CD4-positive, alpha-beta T cell treated with Interleukin-4 for 1 hour (primary cell): ENCODE measurements around the gene GNG3.
"Not testable (repeated sequence)": the region's sequence is repeated elsewhere in the genome, so short reads cannot be mapped to it uniquely, and the experiment has no call there.

ENCODE experiments used
- DNase-seq, 2 donors: peaks; one replicate each; pipeline ENCODE4 v3.0.0-alpha.2; 2020 to 2022

Gene GNG3

DNA sequence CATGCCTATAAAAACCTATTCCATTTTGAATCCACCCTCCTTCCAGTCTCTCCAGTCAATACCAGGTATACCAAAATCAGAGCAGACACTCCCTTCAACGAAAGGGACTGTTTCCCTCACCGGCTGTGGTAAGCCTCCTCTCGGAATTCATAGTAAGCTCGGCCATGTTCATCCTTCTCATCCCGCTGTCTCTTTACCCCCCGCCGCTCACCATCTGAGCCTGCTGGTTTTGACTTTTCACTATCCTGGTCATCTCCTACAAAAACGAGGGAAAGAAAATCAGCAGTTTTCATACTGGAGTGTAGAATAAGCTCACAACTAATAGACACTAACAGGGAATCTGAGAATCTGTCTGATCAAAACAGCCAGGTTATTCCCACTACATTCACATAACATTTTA, 16.7 kb downstream of the GNG3 start:
- DNase-seq = no peak

GRCh38 chr11:62725646-62726045, 18.2 kb downstream of the GNG3 start:
- DNase-seq = no peak

- DNase-seq = no peak
These were observed 18.9 kb downstream of the GNG3 start for GRCh38 chr11:62726156-62726914.

- no peak for DNase-seq
These were observed 19.4 kb downstream of the GNG3 start for GRCh38 chr11:62726915-62727164.

DNA sequence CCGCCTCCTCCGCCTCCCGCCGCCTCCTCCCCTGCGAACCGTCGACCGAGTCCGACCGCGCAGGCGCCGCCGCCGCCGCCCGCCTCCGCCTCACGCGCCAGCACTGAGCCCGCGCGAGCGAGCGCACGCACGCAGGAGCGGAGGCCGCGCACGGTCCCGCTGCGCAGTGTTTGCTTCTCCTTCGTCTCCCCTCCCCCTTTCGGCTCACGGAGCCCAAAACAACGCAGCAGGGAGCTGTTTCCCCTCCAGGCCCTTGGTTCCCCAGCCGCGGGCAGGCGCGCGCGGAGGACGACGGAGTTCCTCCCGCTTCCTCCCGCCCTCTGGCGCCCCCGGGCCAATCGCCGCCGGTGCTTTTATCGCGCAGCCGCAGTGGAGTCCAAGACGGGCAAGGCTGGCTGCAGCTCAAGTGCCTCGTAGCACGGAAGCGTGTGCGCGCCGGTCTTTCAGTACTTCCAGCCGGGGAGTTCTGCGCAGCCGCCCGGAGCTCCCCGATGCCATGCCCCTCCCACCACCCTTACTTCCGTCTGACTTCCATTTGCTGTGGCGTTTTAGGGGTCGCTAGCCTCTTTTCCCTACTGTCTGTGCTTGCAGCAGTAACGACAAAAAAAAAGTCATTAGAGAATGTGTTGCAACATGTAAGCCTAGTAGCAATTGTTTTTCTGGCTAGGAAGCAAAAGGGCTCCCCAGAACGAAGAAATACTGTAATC, 19.8 kb downstream of the GNG3 start, which contains the start of gene HNRNPUL2:
HNRNPUL2 (minus strand) TSS at position 293 of the 707 bp plus-strand sequence. CDS start 301 bp downstream, outside the sequence.
- DNase-seq = peak; percentile 99

DNA sequence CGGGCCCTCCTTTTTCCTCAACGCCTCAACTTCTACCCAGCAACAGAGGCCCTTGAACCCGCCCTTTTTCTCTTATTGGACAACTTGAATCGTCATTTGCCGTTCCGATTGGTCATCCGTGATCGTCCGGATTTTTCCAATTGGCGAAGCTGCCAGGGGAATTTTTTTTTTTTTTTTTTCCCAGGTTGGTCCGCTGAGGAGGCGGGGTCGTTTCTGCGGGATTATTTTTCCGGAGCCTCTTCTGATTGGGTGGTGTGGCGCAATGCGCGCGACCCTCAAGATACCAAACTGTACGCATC, 20.3 kb downstream of the GNG3 start:
- peak; percentile 93 to 97 for DNase-seq

DNA sequence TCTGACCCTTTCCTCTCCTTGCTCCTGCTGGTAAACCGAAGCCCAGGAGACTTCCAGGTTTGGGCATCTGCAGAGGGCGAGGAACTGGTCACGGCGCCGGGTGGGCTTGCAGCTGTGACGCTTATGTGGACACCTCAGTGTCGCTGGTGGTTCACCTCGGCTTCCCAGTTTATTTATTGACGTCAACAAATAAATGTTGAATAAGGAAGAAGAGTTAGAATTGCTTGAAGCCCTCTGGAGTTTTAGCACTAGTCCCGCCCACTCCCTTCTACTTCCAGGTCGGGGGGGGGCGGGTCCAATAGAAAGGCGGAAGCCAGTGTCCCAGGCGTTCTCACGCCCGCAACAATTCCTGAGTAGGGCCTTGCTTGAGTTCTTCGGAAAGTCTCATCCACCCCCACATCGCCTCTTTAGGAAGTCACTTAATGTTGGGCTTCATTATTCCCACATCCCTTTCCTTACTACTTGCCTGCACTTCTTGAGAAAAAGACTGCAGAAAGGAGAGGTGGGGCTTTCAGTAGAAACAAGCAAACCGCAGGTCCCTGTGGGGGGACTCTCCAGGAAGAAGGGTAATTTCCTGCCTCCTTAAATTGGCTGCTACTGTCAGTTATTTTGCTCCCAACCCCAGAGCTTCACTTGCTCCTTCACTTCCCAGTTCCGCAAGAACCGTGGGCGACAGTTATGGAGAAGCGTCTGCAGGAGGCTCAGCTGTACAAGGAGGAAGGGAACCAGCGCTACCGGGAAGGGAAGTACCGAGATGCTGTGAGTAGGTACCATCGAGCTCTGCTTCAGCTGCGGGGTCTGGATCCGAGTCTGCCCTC, 20.9 kb downstream of the GNG3 start, which contains the start of gene TTC9C:
TTC9C (plus strand) TSS at position 316 of the 818 bp plus-strand sequence; CDS start at position 679, 363 bp downstream.
- peak; percentile 86 to 87 for DNase-seq

DNA sequence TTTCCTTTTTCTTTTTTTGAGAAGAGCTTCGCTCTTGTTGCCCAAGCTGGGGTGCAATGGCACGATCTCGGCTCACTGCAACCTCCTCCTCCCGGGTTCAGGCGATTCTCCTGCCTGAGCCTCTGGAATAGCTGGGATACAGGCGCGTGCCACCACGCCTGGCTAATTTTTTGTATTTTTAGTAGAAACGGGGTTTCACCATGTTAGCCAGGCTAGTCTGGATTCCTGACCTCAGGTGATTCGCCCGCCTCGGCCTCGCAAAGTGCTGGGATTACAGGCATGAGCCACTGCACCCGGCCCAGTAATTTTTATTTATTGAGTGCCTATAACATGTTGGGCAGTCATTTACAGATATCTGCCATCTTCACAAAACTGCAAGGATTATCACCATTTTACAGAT, 22.6 kb downstream of the GNG3 start:
- DNase-seq = not testable (repeated sequence)

DNA sequence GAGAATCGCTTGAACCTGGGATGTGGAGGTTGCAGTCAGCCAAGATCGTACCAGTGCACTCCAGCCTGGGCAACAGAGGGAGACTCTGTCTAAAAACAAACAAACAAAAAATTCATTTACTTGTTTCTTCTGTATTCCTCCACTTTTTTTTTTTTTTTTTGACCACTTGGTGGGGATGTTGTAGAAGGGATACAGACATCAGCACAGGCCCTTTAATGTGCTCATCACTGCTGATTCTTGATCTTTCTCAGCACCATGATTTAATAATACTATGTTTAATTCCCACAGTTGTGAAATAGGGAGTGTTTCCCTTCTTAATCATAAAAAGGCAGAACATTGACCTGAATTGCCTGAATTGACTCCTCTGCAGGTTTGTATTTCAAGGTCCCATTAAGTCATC, 25.4 kb downstream of the GNG3 start:
- DNase-seq = no peak

GRCh38 chr11:62737196-62737595, 29.7 kb downstream of the GNG3 start:
- no peak for DNase-seq

GRCh38 chr11:62747475-62748160, 40.1 kb downstream of the GNG3 start:
- no peak for DNase-seq

- not testable (repeated sequence) for DNase-seq
These were observed 42.5 kb downstream of the GNG3 start for GRCh38 chr11:62749931-62750330.

DNA sequence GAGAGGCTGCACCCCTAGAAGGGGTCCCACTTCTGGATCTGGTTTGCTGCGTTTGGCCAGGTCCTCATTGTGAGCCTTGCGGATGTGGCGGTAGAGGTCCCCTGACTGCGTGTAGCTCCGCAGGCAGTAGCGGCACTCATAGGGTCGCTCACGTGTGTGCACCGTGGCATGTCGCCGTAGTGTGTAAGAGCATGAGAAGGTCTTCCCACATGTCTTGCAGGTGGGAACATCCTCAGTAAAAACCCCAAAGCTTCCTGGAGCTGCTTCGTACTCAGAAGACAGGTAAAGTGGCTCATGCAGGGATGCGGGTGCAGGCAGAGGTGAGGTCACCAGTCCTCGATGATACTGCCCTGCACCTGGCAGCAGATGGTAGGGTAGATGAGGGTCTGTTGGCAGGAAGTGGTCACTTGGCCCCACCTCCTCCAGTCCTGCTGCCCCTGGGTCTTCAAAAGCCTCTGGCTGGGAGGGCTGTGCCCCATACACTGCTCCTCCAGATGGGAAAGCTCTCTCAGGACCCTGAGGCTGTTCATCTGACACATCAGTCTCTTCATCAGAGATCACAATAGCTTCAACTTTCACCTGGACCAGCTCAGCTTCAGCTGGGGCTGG, 44.8 kb downstream of the GNG3 start:
- no peak for DNase-seq

GRCh38 chr11:62752994-62753735, 45.7 kb downstream of the GNG3 start:
- no peak for DNase-seq

DNA sequence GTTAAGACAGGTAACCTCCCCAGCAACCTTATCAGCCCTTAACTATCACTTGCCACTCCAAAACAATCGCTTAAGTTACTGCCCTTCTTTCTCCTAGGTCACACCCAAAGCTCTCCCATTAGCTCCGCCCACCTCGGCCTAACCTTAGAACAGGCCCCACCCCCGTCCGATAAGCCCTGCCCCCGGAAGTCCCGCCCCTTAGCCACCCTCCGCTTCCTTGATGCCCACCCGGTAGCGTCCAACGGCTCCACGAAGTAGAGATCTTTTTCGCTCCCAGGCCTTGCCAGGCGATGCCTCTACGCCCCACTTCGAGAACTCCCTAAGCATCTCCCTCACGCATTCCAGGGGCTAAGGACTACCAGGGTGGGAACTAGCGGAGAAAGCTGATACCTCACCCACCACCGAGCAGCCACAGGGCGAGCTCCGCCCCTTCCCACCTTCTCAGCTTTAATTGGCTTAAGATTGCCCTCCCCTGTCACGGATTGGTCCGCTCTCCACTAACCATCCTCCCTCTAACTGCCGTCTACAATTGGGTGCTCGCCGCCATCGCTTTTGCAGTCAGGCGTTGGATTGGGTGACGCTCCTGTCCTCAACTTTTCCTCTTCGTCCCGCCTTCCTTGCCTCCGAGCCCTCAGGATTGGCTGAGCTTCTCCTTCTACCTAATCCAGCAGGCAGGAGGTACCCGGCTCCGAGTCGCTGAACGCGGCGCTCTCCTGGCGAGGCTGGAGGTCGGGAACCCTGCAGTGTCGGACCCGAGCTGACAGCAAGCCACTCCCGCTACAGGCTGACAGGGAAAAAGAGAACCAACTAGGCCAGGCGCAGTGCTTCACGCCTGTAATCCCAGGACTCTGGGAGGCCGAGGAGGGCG, 46.5 kb downstream of the GNG3 start, which contains the start of gene ZBTB3:
ZBTB3 (minus strand) TSS at position 425 of the 868 bp plus-strand sequence. CDS start 496 bp downstream, outside the sequence.
- peak; percentile 99 for DNase-seq

- no peak for DNase-seq
These were observed 47.7 kb downstream of the GNG3 start for GRCh38 chr11:62755086-62755615.

DNA sequence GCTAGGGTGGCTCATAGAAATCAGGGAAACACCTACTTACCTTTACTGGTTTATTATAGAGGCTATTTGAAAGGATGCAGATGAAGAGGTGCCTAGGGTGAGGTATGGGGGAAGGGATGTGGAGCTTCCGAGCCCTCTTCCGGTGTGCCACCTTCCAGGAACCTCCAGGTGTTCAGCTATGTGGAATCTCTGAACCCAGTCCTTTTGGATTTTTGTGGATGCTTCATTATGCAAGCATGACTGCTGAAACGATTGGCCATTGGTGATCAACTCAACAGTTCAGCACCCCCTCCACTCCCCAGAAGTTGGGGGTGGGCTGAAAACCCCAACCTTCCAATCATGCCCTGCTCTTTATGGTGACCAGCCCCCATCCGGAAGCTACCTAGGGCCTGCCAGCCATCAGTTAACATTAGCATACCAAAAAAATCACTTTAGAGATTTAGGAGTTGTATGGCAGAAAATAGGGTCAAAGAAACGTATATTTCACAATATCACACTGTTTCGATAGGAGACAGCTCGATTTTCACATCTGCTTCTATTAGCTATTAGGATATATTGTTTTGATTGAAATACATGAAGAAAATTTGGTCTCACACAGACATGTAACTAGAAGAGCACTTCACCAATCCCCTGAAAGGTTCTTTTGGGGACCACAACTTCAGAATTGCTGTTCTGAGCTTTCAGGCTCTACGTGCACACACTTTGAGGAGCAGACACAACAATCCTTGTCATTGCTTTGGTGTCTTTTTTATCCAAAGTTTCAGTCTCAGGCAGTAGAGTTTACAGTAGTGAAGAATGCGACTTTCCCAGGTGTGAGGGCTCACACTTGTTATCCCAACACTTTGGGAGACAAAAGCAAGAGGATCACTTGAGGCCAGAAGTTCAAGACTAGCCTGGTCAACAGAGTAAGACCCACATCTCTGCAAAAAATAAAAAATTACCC, 50.6 kb downstream of the GNG3 start:
- no peak for DNase-seq
